ENCODE results near the gene MEI1. TPM values are rescaled to one million over a fixed set of nuclear protein-coding genes. Genes with fewer than 3 reads are reported as not detected.
"Not testable (repeated sequence)": the region's sequence is repeated elsewhere in the genome, so short reads cannot be mapped to it uniquely, and the experiment has no call there.

The MEI1 gene
- total RNA-seq, 4 donors from 2014 or later = 1.1 to 20.5 TPM; not detected in 2

DNA sequence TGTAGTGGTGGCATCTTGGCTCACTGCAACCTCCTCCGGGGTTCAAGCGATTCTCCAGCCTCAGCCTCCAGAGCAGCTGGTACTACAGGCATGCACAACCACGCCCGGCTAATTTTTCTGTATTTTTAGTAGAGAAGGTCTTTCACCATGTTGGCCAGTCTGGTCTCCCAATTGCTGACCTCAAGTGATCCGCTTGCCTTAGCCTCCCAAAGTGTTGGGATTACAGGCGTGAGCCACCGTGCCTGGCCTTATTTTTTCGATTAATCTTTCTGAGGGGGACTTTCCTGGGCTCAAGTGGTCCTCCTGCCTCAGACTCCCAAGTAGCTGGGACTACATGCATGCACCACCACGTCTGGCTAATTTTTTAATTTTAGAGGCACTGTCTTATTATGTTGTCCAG, 16.3 kb upstream of the MEI1 start:
- no peak for DNase-seq
- WGBS, 2 donors (ENCODE audit: low coverage in 1 of 2) = 93 to 94% methylated on average over 9 of the region's 9 CpGs
- Histone ChIP-seq H3K4me1 (peaks cover 4 to 24% (median 14%) of the 10 kb centered on the region in 4 donors), H3K9me3 (no peaks in the 10 kb centered on the region), H3K27me3 (no peaks in the 10 kb centered on the region), H3K4me3 (peak overlapping the region in 2 of 4 donors; percentile 52 to 55), H3K27ac (peak overlapping the region; percentile 84 to 88 (median 86)), H3K36me3 (peaks cover 0 to 21% (median 9%) of the 10 kb centered on the region in 4 donors)
- intact Hi-C loops (cut with DNase I; ENCODE audit: low total_unique reads) = no loop called here
- TF ChIP-seq POLR2A (IDR thresholded peaks at IDR 0.05) (no peak), EP300 (IDR thresholded peaks at IDR 0.05; ENCODE audit: low read depth) (no peak), POLR2AphosphoS5 (IDR thresholded peaks at IDR 0.05) (no peak)
- TF ChIP-seq, protein P1, sequence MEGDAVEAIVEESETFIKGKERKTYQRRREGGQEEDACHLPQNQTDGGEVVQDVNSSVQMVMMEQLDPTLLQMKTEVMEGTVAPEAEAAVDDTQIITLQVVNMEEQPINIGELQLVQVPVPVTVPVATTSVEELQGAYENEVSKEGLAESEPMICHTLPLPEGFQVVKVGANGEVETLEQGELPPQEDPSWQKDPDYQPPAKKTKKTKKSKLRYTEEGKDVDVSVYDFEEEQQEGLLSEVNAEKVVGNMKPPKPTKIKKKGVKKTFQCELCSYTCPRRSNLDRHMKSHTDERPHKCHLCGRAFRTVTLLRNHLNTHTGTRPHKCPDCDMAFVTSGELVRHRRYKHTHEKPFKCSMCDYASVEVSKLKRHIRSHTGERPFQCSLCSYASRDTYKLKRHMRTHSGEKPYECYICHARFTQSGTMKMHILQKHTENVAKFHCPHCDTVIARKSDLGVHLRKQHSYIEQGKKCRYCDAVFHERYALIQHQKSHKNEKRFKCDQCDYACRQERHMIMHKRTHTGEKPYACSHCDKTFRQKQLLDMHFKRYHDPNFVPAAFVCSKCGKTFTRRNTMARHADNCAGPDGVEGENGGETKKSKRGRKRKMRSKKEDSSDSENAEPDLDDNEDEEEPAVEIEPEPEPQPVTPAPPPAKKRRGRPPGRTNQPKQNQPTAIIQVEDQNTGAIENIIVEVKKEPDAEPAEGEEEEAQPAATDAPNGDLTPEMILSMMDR (IDR thresholded peaks at IDR 0.05) = no peak
- in situ Hi-C loops (cut with MboI; ENCODE audit: low pct_ligation_motif_present in 1 of 4, low pct_unique_long_range_greater_than_20kb in 1 of 4, low sequenced_read_pairs in 3 of 4) = no loop called here

DNA sequence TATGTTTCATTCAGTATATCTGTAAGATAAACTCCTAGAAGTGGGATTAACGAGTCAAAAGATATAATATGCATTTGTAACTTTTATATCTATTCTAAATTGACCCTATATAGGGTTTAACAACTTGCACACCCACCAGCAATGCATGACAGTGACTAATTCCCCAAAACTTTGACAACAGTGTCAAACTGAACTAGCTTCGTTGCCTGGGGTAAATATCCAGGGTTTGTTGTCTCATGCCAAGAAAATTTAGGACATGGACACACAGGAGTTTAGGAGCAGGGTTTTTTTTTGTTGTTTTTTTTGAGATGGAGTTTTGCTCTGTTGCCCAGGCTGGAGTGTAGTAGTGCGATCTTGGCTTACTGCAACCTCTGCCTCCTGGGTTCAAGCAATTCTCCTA, 15.7 kb upstream of the MEI1 start:
- DNase-seq = no peak
- intact Hi-C loops (cut with DNase I; ENCODE audit: low total_unique reads) = no loop called here
- in situ Hi-C loops (cut with MboI; ENCODE audit: low pct_ligation_motif_present in 1 of 4, low pct_unique_long_range_greater_than_20kb in 1 of 4, low sequenced_read_pairs in 3 of 4) = no loop called here
- Histone ChIP-seq H3K4me3 (no peak overlapping the region), H3K4me1 (peaks cover 4 to 24% (median 14%) of the 10 kb centered on the region in 4 donors), H3K9me3 (no peaks in the 10 kb centered on the region), H3K27me3 (no peaks in the 10 kb centered on the region), H3K36me3 (peaks cover 0 to 16% (median 7%) of the 10 kb centered on the region in 4 donors), H3K27ac (peak overlapping the region in 1 of 4 donors; percentile 86)
- whole genome bisulfite sequencing, 2 donors (ENCODE audit: low coverage in 1 of 2) = 86 to 87% methylated on average over 2 to 3 of the region's 3 CpGs
- TF ChIP-seq, protein P1 (IDR thresholded peaks at IDR 0.05) = no peak
- TF ChIP-seq EP300 (IDR thresholded peaks at IDR 0.05; ENCODE audit: low read depth) (no peak), POLR2A (IDR thresholded peaks at IDR 0.05) (no peak), POLR2AphosphoS5 (IDR thresholded peaks at IDR 0.05) (no peak)

DNA sequence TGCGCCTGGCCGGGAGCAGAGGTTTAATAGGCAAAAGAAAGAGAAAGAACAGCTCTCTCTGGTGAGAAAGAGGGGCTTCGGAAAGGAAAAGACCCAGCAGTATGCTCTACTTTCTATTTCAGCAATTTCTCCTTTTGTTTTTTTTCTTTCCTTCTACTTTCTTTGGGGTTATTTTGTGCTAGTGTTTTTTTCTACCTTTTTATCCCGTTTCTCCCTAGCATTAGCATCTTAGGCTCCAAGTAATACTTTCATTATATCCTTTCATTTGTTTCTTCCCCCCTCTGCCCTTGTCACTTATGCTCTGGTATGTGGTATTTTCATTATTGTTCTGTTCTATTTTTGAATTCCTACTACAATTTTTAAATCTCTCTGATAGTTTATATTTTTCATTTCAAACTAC, 15.1 kb upstream of the MEI1 start:
- H3K27ac ChIP-seq = no peak overlapping the region
- no peaks in the 10 kb centered on the region for H3K9me3 ChIP-seq
- 78 to 83% methylated on average over 4 of the region's 4 CpGs for WGBS, 2 donors (ENCODE audit: low coverage in 1 of 2)
- DNase-seq = no peak
- intact Hi-C loops (cut with DNase I; ENCODE audit: low total_unique reads) = no loop called here
- peaks cover 0 to 10% (median 4%) of the 10 kb centered on the region in 4 donors for H3K36me3 ChIP-seq
- in situ Hi-C loops (cut with MboI; ENCODE audit: low pct_ligation_motif_present in 1 of 4, low pct_unique_long_range_greater_than_20kb in 1 of 4, low sequenced_read_pairs in 3 of 4) = no loop called here
- H3K4me1 ChIP-seq = peaks cover 4 to 27% (median 14%) of the 10 kb centered on the region in 4 donors
- H3K4me3 ChIP-seq = no peak overlapping the region
- no peaks in the 10 kb centered on the region for H3K27me3 ChIP-seq
- no peak for TF ChIP-seq EP300 (IDR thresholded peaks at IDR 0.05; ENCODE audit: low read depth)
- no peak for TF ChIP-seq POLR2AphosphoS5 (IDR thresholded peaks at IDR 0.05)
- TF ChIP-seq, protein P1 (IDR thresholded peaks at IDR 0.05) = no peak
- no peak for TF ChIP-seq POLR2A (IDR thresholded peaks at IDR 0.05)

DNA sequence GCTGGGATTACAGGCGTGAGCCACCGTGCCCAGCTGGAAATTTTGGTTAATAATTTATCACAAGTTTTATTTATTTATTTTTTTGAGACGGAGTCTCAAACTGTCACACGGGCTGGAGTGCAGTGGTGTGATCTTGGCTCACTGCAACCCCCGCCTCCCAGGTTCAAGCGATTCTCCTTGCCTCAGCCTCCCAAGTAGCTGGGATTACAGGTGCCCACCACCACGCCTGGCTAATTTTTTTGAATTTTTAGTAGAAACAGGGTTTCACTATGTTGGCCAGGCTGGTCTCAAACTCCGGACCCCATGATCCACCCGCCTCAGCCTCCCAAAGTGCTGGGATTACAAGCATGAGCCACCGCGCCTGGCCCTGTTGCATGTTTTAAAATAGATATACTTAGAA, 12.4 kb upstream of the MEI1 start:
- H3K4me1 ChIP-seq = peaks cover 4 to 30% (median 12%) of the 10 kb centered on the region in 4 donors
- H3K36me3 ChIP-seq; in situ Hi-C loops (cut with MboI; ENCODE audit: low pct_ligation_motif_present in 1 of 4, low pct_unique_long_range_greater_than_20kb in 1 of 4, low sequenced_read_pairs in 3 of 4); H3K27me3 ChIP-seq; intact Hi-C loops (cut with DNase I; ENCODE audit: low total_unique reads); H3K4me3 ChIP-seq; H3K27ac ChIP-seq; DNase-seq; H3K9me3 ChIP-seq: not testable (repeated sequence)
- WGBS, 2 donors (ENCODE audit: low coverage in 1 of 2) = 76 to 92% methylated on average over 4 to 11 of the region's 11 CpGs

DNA sequence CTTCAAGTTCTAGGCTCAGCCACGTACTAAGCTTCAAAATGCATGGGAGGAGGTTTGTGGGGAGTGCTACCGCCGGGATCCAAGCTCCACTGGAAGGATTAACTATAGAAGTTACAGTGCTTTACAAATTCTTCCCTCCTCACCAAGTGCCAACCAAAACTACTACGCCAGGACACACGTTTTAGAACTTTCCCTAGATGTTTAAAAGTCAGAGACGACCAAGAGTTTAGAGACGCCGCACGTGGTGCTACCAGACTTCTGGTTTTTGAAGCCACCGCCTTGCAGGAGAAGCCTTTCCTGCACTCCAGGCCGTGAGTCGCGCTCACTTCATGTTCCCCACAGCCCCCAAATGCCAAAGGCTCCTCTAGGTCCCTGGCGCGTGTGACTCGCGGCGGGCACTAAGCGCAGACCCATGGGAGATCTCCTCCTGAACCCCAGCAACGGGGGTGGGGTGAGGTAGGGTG, 11.4 kb upstream of the MEI1 start:
- WGBS, 2 donors (ENCODE audit: low coverage in 1 of 2) = 0 to 1% methylated on average over 5 to 20 of the region's 20 CpGs
- H3K9me3 ChIP-seq = no peaks in the 10 kb centered on the region
- no peak for TF ChIP-seq POLR2A (IDR thresholded peaks at IDR 0.05)
- TF ChIP-seq, protein P1 (IDR thresholded peaks at IDR 0.05) = no peak
- TF ChIP-seq POLR2AphosphoS5 (IDR thresholded peaks at IDR 0.05) = no peak
- no peak for TF ChIP-seq EP300 (IDR thresholded peaks at IDR 0.05; ENCODE audit: low read depth)
- no peaks in the 10 kb centered on the region for H3K27me3 ChIP-seq
- H3K36me3 ChIP-seq = no peaks in the 10 kb centered on the region
- in situ Hi-C loops (cut with MboI; ENCODE audit: low pct_ligation_motif_present in 1 of 4, low pct_unique_long_range_greater_than_20kb in 1 of 4, low sequenced_read_pairs in 3 of 4) (no loop called here), intact Hi-C loops (cut with DNase I; ENCODE audit: low total_unique reads) (no loop called here)
- peak overlapping the region; percentile 62 to 91 (median 72) for H3K4me3 ChIP-seq
- peaks cover 4 to 27% (median 12%) of the 10 kb centered on the region in 4 donors for H3K4me1 ChIP-seq
- DNase-seq = peak; percentile 35
- peak overlapping the region; percentile 92 to 97 (median 92) for H3K27ac ChIP-seq
